Measurements from ENCODE around the gene SORCS2. TPM values are rescaled to one million over a fixed set of nuclear protein-coding genes. Genes with fewer than 3 reads are reported as not detected.

SORCS2 gene
- total RNA-seq, 4 donors from 2014 or later: 0.19 to 0.85 (median 0.66) TPM

DNA sequence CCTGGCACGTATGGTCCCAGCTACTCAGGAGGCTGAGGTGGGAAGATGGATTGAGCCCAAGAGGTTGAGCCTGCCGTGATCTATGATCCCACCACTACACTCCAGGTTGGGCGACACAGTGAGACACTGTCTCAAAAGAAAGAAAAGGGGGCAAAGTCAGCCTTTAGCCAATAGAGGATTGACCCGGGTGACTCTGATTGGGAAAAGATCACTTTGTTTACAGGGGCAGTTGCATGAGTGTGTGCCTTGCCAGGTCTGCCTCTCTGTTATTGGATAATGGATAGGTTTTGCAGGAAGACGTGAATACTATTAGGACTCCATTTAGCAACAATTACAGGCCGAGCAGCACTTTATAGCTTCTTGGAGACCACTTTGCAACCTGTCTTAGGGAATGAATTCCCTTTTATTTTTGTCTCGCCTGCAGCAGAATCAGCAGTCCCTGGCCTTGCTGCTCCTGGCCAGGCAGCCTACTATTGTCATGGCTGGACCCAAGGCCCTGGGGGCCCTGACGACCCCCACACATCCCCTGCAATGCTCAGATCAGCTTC, 345.6 kb downstream of the SORCS2 start:
- TF ChIP-seq, protein P1, sequence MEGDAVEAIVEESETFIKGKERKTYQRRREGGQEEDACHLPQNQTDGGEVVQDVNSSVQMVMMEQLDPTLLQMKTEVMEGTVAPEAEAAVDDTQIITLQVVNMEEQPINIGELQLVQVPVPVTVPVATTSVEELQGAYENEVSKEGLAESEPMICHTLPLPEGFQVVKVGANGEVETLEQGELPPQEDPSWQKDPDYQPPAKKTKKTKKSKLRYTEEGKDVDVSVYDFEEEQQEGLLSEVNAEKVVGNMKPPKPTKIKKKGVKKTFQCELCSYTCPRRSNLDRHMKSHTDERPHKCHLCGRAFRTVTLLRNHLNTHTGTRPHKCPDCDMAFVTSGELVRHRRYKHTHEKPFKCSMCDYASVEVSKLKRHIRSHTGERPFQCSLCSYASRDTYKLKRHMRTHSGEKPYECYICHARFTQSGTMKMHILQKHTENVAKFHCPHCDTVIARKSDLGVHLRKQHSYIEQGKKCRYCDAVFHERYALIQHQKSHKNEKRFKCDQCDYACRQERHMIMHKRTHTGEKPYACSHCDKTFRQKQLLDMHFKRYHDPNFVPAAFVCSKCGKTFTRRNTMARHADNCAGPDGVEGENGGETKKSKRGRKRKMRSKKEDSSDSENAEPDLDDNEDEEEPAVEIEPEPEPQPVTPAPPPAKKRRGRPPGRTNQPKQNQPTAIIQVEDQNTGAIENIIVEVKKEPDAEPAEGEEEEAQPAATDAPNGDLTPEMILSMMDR (IDR thresholded peaks at IDR 0.05; ENCODE audit: low read depth): no peak

DNA sequence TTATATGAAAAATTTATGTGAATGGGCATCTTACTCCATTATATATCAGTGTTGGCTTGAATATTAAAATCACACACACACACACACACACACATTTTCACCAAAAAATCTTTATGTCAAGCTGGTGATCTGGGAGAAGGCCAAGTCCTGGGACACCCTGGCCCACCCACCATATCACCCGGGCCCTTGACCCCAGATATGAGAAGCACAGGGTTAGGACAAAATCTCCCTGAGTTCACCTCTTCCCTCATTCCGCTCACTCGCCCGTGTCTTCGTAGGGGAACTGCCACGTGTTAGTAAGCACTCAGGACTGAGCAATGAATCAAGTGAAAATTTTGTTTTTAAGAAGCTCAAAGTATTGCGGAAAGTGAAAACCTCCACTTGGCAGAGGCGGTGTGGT, 346.2 kb downstream of the SORCS2 start:
- TF ChIP-seq, protein P1 (IDR thresholded peaks at IDR 0.05; ENCODE audit: low read depth): no peak

DNA sequence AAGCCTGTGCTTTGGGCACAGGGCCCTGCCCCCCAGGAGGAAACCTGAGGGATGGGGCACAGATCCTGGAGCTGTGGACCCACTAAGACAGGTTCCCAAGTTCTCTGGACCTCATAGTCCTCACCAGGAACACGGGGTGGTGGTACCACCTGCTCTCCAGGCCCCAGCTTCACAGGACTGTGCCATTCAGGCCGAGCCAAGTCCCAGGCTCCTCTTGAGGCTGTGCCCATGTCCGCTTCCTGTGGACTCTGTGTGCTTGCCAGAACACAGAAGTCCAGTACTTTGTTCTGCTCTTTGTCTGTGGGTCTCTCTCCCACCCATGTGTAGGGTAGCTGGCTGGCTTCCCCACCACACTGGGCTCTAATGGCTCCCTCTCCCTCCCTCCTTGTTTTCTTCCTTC, 346.8 kb downstream of the SORCS2 start:
- TF ChIP-seq, protein P1 (IDR thresholded peaks at IDR 0.05; ENCODE audit: low read depth): no peak

GRCh38 chr4:7539659-7540058, 347.3 kb downstream of the SORCS2 start:
- TF ChIP-seq, protein P1 (IDR thresholded peaks at IDR 0.05; ENCODE audit: low read depth): no peak

- TF ChIP-seq, protein P1 (IDR thresholded peaks at IDR 0.05; ENCODE audit: low read depth): no peak
Measured at GRCh38 chr4:7540206-7540605, 347.9 kb downstream of the SORCS2 start.

- TF ChIP-seq, protein P1 (IDR thresholded peaks at IDR 0.05; ENCODE audit: low read depth): no peak
Measured at GRCh38 chr4:7540654-7541413, 348.5 kb downstream of the SORCS2 start.

DNA sequence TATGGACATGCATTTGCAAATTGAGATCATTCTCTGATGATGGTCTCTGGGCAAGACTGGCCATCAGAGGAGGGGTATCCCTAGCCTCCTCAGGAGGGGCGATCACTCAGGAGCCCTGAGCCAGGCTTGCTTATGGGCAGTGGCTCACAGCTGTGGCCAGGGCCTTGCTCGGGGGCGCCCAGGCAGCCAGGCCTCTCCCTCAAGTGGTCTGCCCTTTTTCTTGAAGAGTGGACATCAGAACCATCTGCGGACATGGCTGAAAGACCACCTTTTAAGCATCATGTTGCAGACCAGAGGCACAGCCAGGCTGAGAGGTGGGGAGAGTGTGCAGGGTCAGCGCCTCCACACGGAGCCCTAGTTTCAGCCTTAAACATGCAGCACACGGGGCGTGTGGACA, 349.1 kb downstream of the SORCS2 start:
- TF ChIP-seq, protein P1 (IDR thresholded peaks at IDR 0.05; ENCODE audit: low read depth): no peak
